ENCODE measurements around the gene ATG9A.

The ATG9A gene

DNA sequence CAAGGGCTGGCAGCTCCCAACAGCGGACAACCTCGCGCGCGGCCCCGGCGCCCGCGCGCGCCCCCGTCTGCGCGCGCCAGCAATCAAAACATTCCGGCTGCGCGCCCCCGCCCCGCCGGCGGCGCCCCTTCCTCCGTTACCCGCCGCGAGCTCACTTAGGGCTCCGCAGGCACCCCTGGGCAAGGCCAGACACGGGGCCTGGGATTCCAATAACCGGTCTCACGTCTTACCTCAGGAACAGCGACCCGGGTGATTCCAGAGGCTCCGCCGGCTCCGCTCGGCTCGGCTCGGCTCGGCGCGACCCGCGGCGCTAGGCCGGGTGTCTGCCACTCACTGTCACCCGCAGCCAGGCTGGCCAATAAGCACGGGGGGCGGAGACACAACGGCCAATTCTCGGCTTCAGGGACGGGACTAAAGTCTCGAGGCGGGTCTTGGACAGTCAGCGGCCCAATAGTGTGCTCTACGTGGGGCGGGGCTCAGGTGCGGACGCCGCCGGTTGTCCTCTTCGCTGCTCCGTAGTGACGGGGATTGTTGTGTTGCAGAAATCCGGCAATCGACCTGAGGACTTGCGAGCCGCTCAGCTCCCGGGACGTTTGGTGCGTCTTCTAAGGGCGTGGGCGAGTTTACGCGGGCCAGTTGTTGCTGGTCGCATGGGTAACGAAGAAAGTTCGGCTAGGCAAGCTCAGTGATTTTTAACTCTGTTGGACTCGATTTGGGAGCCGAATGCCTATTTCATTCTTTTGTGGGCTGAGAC lies at the start of gene ATG9A, which contains the start of gene ANKZF1:
Gene ATG9A, minus strand, starts transcription at position 332 of the 754 bp plus-strand sequence. CDS start 1,612 bp downstream, outside the sequence.
Gene ANKZF1, plus strand, starts transcription at position 502 of the 754 bp plus-strand sequence. CDS start 452 bp downstream, outside the sequence.
- TF ChIP-seq CTCF (conservative IDR thresholded peaks at IDR 0.05): no peak

DNA sequence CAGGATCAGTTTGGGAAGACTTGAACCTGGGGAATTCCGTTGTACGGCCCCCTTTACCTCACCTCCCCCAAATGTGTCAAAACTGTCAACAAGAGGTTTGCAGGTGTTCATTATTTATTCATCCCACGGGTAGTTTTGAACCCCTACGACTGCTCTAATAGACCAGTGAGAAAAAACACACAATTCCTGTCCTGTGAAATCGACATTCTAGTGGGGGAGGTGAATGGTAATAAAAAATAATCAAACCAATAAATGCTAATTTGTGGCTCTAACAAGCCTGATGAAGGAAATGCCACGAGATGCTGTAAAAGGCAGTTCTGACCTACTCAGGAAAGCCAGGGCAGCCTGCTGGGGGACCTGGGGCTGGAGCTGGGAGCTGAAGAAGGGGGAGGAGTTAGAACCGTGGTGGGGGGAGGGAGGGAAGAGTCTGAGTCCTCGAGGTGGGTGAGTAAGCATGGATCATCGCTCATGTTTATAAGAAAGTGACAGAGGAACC lies 49.3 kb upstream of the ATG9A start:
- peak overlapping the region; percentile 87 for H3K27ac ChIP-seq
- TF ChIP-seq CTCF (conservative IDR thresholded peaks at IDR 0.05): no peak

More for the DNA sequence above, at the start of gene ATG9A, which contains the start of gene ANKZF1:
- H3K27ac ChIP-seq: peak within 1 kb of the TSS; percentile 95

GRCh38 chr2:219277703-219278654 lies 48.5 kb upstream of the ATG9A start:
- TF ChIP-seq CTCF (conservative IDR thresholded peaks at IDR 0.05): peak; percentile 98
- peak overlapping the region; percentile 87 for H3K27ac ChIP-seq

DNA sequence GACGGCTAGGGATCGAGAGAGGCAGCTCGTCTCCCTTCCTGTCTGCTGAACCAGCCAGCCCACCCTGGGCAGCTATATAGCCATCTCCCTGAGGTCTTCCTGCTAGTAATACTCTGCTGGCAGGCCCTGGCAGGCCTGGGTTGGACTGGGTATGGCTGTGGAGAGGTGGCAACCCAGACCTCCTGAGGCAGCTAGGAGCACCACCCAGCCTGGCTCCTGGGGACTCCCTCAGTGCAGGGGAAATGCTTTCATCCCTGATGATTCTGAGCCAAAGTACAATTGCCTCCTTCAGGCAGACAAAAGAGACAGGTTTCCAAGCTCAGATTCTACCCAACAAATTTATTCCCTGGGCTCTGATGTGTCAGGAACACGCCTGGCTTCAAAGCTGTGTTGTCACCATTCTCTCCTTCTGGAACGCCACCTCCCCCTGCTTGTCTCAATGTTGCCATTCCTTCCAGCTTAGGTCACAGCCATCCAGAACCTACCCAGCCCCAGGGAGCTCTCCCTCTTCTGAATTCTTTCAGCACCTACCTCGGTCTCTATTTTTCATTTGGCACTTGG lies 45.0 kb upstream of the ATG9A start:
- no peak for TF ChIP-seq CTCF (conservative IDR thresholded peaks at IDR 0.05)
- no peak overlapping the region for H3K27ac ChIP-seq

DNA sequence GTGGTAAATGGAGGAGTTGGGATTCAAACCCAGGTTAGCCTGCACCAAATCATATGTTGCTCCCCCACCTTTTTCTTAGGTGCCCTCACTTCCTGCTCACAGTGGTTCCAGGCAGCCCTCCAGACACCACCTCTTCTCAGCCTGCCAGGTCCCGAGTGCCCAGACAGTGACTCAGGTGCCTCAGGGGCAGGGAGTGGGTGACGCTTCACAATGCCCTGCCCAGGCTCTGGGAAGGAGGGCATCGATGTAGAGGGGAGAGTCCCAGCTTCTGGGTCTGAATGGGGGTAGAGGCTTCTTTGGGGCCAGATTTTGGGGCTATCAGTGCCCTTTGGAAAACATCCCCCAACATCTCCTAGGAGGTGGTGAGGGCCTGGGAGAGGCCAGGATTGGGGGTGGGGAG lies 44.5 kb upstream of the ATG9A start:
- TF ChIP-seq CTCF (conservative IDR thresholded peaks at IDR 0.05): no peak
- H3K27ac ChIP-seq: no peak overlapping the region

GRCh38 chr2:219272995-219273394 lies 43.6 kb upstream of the ATG9A start:
- no peak overlapping the region for H3K27ac ChIP-seq
- TF ChIP-seq CTCF (conservative IDR thresholded peaks at IDR 0.05): no peak
